HCT116 (cell line): ENCODE results near the gene CNTN2. TPM values are rescaled to one million over a fixed set of nuclear protein-coding genes. Genes with fewer than 3 reads are reported as not detected.

Experiments
- ATAC-seq: fragments of 200-7000 bp; cut with Tn5 transposase; 2 replicates; pipeline ENCODE4 v1.9.1; 2020; ENCODE audit warnings: mild to moderate bottlenecking, moderate library complexity
- BruUV-seq: library from RNA; stranded (reverse); fragments of 400-500 nt; replicated peaks from 2 replicates; lab custom pipeline; 2021; lab: Mats Ljungman, UMichigan
- CTCF ChIA-PET: fragments of 300-600 bp; sonication (Branson Sonifier 250); formaldehyde crosslinking; loops from one replicate; lab custom pipeline; 2021; ENCODE audit warnings: antibody characterized with exemption; lab: Charles Lee
- POLR2A ChIA-PET: fragments of 300-600, 350-600 bp; sonication (Branson Sonifier 250); formaldehyde crosslinking; loops from one replicate; lab custom pipeline; 2021; ENCODE audit warnings: antibody characterized with exemption; lab: Charles Lee
- RAD21 ChIA-PET, 2 experiments: fragments of 300-600 bp; sonication (Branson Sonifier 250); formaldehyde crosslinking; loops; one replicate each; lab custom pipeline; 2023; ENCODE audit warnings: low total read pairs in 2 of 2; ENCODE audit not compliant: uncharacterized antibody in 2 of 2, unreplicated experiment in 2 of 2, low non-redundant PET in 1 of 2; lab: Charles Lee
- DNase-seq: peaks from one replicate; pipeline ENCODE4 v3.0.0-alpha.2; 2010; ENCODE audit warnings: low read depth, low spot score
- H2AFZ ChIP-seq: fragments of 200-600 bp; shearing (Covaris generic), sonication (generic); 2 replicates; pipeline ENCODE4 v1.6.1; 2017; ENCODE audit warnings: low read depth, mixed run types, mixed read lengths, antibody characterized with exemption, low read length; ENCODE audit not compliant: poor library complexity, severe bottlenecking
- H3K27ac ChIP-seq: 2 replicates; pipeline ENCODE4 v1.5.1; 2012; ENCODE audit warnings: low read depth, low read length
- H3K27me3 ChIP-seq: fragments of 200-600 bp; sonication (generic); 2 replicates; pipeline ENCODE4 v1.6.1; 2016; ENCODE audit warnings: mixed run types, low read length, mixed read lengths; ENCODE audit not compliant: insufficient read depth
- H3K36me3 ChIP-seq, 2 experiments: fragments of 200-500 bp in 1 of 2; fragments of 200-600 bp in 1 of 2; sonication (Bioruptor generic) in 1 of 2; sonication (generic) in 1 of 2; 2 replicates each; pipeline versions ENCODE4 v1.5.1 to v1.6.1; 2014 to 2016; ENCODE audit warnings: low read length in 2 of 2, inconsistent platforms in 1 of 2, mixed read lengths in 1 of 2, mixed run types in 1 of 2; ENCODE audit not compliant: insufficient read depth in 2 of 2, control insufficient read depth in 1 of 2
- H3K4me1 ChIP-seq, 2 experiments: fragments of 200-600 bp in 1 of 2; sonication (generic) in 1 of 2; 2 replicates each; pipeline versions ENCODE4 v1.5.1 to v1.6.1; 2012 to 2017; ENCODE audit warnings: low read length in 2 of 2, inconsistent platforms in 1 of 2, mild to moderate bottlenecking in 1 of 2, mixed read lengths in 1 of 2, mixed run types in 1 of 2, moderate library complexity in 1 of 2; ENCODE audit not compliant: insufficient read depth in 2 of 2, control insufficient read depth in 1 of 2
- H3K4me2 ChIP-seq: fragments of 200-600 bp; sonication (generic); 2 replicates; pipeline ENCODE4 v1.6.1; 2017; ENCODE audit warnings: mixed run types, low read length, mixed read lengths
- H3K4me3 ChIP-seq, 2 experiments: fragments of 200-600 bp in 1 of 2; sonication (generic) in 1 of 2; replicated peaks in 1 of 2; 2 replicates each; pipeline ENCODE4 v1.5.1; 2011 to 2016; ENCODE audit warnings: low read length in 2 of 2, control low read depth in 1 of 2, low read depth in 1 of 2, mild to moderate bottlenecking in 1 of 2, mixed read lengths in 1 of 2, mixed run types in 1 of 2
- H3K79me2 ChIP-seq: fragments of 200-600 bp; sonication (generic); 2 replicates; pipeline ENCODE4 v1.6.1; 2017; ENCODE audit warnings: mild to moderate bottlenecking, mixed run types, low read length, moderate library complexity, mixed read lengths; ENCODE audit not compliant: insufficient read depth
- H3K9ac ChIP-seq: fragments of 200-600 bp; sonication (generic); 2 replicates; pipeline ENCODE4 v1.6.1; 2016; ENCODE audit warnings: low read length, mixed read lengths
- H3K9me2 ChIP-seq: fragments of 200-600 bp; sonication (generic), shearing (Covaris generic); 2 replicates; pipeline ENCODE4 v1.6.1; 2017; ENCODE audit warnings: mixed run types, mild to moderate bottlenecking, moderate library complexity; ENCODE audit not compliant: insufficient read depth
- H3K9me3 ChIP-seq, 2 experiments: fragments of 200-500 bp in 1 of 2; fragments of 200-600 bp in 1 of 2; sonication (Bioruptor generic) in 1 of 2; sonication (generic) in 1 of 2; 2 replicates each; pipeline ENCODE4 v1.6.1; 2014 to 2017; ENCODE audit warnings: low read length in 2 of 2, mixed read lengths in 2 of 2, inconsistent platforms in 1 of 2, low read depth in 1 of 2, mild to moderate bottlenecking in 1 of 2, mixed run types in 1 of 2, moderate library complexity in 1 of 2; ENCODE audit not compliant: control insufficient read depth in 1 of 2, insufficient read depth in 1 of 2
- H4K20me1 ChIP-seq: fragments of 200-600 bp; sonication (generic), shearing (Covaris generic); 2 replicates; pipeline ENCODE4 v1.6.1; 2017; ENCODE audit warnings: mixed run types, mild to moderate bottlenecking, moderate library complexity; ENCODE audit not compliant: insufficient read depth
- EGR1 ChIP-seq: IDR thresholded peaks from 2 replicates; pipeline ENCODE4 v1.6.1; 2012; ENCODE audit warnings: low read depth
- POLR2AphosphoS5 ChIP-seq: IDR thresholded peaks from 2 replicates; pipeline ENCODE4 v1.6.1; 2011; ENCODE audit warnings: mild to moderate bottlenecking, low read depth, low read length, moderate library complexity
- SIN3A ChIP-seq: IDR thresholded peaks from 2 replicates; pipeline ENCODE4 v1.6.1; 2012; ENCODE audit warnings: low read depth
- ZBTB33 ChIP-seq: IDR thresholded peaks from 2 replicates; pipeline ENCODE4 v1.6.1; 2011; ENCODE audit warnings: mild to moderate bottlenecking, low read length, moderate library complexity; ENCODE audit not compliant: insufficient replicate concordance; ENCODE audit errors: extremely low read depth
- ZNF274 ChIP-seq: fragments of 200-500 bp; sonication (Bioruptor generic); IDR thresholded peaks from 2 replicates; pipeline ENCODE4 v1.6.1; 2014; ENCODE audit warnings: mild to moderate bottlenecking, low read depth, low read length, inconsistent platforms
- intact Hi-C: fragments of 100-400 bp; cut with micrococcal nuclease; formaldehyde crosslinking; loops from 2 replicates; pipeline ENCODE4 v1.10.0; 2022
- total RNA-seq: library from RNA; stranded (reverse); gene quantifications from one replicate; pipeline ENCODE4 v1.2.1, GENCODE V29; 2021; ENCODE audit not compliant: unreplicated experiment

Gene CNTN2
- total RNA-seq, 1 experiment from 2014 or later = 0.15 TPM

DNA sequence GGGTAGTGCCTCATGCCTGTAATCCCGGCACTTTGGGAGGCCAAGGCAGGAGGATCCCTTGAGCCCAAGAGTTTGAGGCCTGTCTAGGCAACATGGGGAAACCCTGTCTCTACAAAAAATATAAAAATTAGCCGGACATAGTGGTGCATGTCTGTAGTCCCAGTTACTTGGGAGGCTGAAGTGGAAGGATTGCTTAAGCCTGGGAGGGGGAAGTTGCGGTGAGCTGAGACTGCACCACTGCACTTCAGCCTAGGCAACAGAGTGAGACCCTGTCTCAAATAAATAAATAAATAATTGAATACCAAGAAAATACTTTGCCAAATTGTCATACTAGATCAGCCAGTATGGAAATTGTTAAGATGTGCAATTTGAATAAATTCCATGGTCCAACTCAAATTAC lies 84.6 kb downstream of the CNTN2 start:
- Histone ChIP-seq H3K27me3 (no peaks in the 10 kb centered on the region), H3K9ac (no peak overlapping the region), H3K9me2 (no peaks in the 10 kb centered on the region), H3K4me1 (peaks cover 0 to 5% of the 10 kb centered on the region in 2 experiments; a peak in 2 of 4 replicates), H3K4me3 (no peak overlapping the region), H3K36me3 (no peaks in the 10 kb centered on the region), H4K20me1 (no peaks in the 10 kb centered on the region), H3K4me2 (no peak overlapping the region), H2AFZ (no peak overlapping the region), H3K9me3 (no peaks in the 10 kb centered on the region), H3K79me2 (no peaks in the 10 kb centered on the region), H3K27ac (no peak overlapping the region)
- ChIA-PET CTCF (no interaction called here), POLR2A (no interaction called here), RAD21 (no interaction called here)
- no peak for DNase-seq
- intact Hi-C loops = no loop called here
- ATAC-seq = no peak
- TF ChIP-seq ZBTB33 = no peak
- TF ChIP-seq EGR1 = no peak
- TF ChIP-seq POLR2AphosphoS5 = no peak
- TF ChIP-seq ZNF274 = no peak
- TF ChIP-seq SIN3A = no peak
- no TSS peak for BruUV-seq

Other genes starting within 250 kb of the CNTN2 start
- gene NFASC, start 172.3 kb upstream of the CNTN2 start, total RNA-seq = 0.57 TPM
- 4.9 TPM for gene TMEM81, start 41.2 kb downstream of the CNTN2 start, total RNA-seq
- gene RBBP5, start 78.8 kb downstream of the CNTN2 start, total RNA-seq = 24.5 TPM
- 6.6 TPM for gene DSTYK, start 168.5 kb downstream of the CNTN2 start, total RNA-seq
- gene TMCC2, start 184.7 kb downstream of the CNTN2 start, total RNA-seq = 2.7 TPM